ENCODE measurements around the gene MROH2A. TPM values are rescaled to one million over a fixed set of nuclear protein-coding genes. Genes with fewer than 3 reads are reported as not detected.
"Not testable (repeated sequence)": the region's sequence is repeated elsewhere in the genome, so short reads cannot be mapped to it uniquely, and the experiment has no call there.

MROH2A gene
- total RNA-seq, 1 experiment from 2014 or later = not detected

DNA sequence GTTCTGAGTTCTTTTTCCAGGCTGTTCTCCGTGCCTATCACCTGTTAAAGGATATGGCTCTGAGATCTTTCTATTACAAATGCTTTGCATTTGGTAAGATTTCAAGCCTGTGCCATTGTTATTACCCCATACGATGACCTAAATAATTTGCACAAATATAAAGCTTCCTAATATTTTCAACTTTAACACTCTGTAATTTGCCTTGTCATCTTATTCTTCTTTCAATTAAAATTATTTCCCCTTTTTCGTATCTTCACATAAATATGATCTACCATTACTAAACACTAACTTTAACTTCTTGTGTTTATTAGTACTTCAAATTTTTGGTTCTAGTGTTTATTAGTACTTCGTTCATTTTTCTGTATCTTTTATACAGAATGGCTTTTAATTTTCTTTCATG is 93.3 kb downstream of the MROH2A start:
- ChIA-PET POLR2A (no interaction called here), CTCF (interaction anchor here (1.3 kb wide), 1 partner anchor 14 kb away, joined by 3 read pairs; no protein-coding TSS in a partner anchor)
- Mint-ChIP-seq H3K27me3 (ENCODE audit: low read depth) (peaks cover 65% of the 10 kb centered on the region), H3K9me3 (peaks cover 22% of the 10 kb centered on the region), H3K4me3 (no peak overlapping the region), H3K36me3 (peaks cover 11% of the 10 kb centered on the region), H3K4me1 (peaks cover 3% of the 10 kb centered on the region; the same call in 1 of the 2 replicates), H3K27ac (no peak overlapping the region)
- DNase-seq (ENCODE audit: low spot score) (no peak), ATAC-seq (no peak)
- no peak for TF ChIP-seq NR3C1 (CRISPR knock-in tag; conservative IDR thresholded peaks at IDR 0.05; ENCODE audit: low read depth)
- TF ChIP-seq, protein P1, sequence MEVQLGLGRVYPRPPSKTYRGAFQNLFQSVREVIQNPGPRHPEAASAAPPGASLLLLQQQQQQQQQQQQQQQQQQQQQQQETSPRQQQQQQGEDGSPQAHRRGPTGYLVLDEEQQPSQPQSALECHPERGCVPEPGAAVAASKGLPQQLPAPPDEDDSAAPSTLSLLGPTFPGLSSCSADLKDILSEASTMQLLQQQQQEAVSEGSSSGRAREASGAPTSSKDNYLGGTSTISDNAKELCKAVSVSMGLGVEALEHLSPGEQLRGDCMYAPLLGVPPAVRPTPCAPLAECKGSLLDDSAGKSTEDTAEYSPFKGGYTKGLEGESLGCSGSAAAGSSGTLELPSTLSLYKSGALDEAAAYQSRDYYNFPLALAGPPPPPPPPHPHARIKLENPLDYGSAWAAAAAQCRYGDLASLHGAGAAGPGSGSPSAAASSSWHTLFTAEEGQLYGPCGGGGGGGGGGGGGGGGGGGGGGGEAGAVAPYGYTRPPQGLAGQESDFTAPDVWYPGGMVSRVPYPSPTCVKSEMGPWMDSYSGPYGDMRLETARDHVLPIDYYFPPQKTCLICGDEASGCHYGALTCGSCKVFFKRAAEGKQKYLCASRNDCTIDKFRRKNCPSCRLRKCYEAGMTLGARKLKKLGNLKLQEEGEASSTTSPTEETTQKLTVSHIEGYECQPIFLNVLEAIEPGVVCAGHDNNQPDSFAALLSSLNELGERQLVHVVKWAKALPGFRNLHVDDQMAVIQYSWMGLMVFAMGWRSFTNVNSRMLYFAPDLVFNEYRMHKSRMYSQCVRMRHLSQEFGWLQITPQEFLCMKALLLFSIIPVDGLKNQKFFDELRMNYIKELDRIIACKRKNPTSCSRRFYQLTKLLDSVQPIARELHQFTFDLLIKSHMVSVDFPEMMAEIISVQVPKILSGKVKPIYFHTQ (CRISPR knock-in tag; IDR thresholded peaks at IDR 0.05) = no peak
- TF ChIP-seq RORB (CRISPR knock-in tag; IDR thresholded peaks at IDR 0.05) = no peak
- TF ChIP-seq, protein P2, sequence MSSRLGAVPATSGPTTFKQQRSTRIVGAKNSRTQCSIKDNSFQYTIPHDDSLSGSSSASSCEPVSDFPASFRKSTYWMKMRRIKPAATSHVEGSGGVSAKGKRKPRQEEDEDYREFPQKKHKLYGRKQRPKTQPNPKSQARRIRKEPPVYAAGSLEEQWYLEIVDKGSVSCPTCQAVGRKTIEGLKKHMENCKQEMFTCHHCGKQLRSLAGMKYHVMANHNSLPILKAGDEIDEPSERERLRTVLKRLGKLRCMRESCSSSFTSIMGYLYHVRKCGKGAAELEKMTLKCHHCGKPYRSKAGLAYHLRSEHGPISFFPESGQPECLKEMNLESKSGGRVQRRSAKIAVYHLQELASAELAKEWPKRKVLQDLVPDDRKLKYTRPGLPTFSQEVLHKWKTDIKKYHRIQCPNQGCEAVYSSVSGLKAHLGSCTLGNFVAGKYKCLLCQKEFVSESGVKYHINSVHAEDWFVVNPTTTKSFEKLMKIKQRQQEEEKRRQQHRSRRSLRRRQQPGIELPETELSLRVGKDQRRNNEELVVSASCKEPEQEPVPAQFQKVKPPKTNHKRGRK (CRISPR knock-in tag; IDR thresholded peaks at IDR 0.05; ENCODE audit: borderline replicate concordance) = no peak
- TF ChIP-seq MXD4 (CRISPR knock-in tag; IDR thresholded peaks at IDR 0.05; ENCODE audit: borderline replicate concordance) = no peak
- TF ChIP-seq CREB1 (CRISPR knock-in tag; IDR thresholded peaks at IDR 0.05) = no peak
- no peak for TF ChIP-seq TEAD1 (CRISPR knock-in tag; IDR thresholded peaks at IDR 0.05)
- TF ChIP-seq, protein P3, sequence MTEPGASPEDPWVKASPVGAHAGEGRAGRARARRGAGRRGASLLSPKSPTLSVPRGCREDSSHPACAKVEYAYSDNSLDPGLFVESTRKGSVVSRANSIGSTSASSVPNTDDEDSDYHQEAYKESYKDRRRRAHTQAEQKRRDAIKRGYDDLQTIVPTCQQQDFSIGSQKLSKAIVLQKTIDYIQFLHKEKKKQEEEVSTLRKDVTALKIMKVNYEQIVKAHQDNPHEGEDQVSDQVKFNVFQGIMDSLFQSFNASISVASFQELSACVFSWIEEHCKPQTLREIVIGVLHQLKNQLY (CRISPR knock-in tag; IDR thresholded peaks at IDR 0.05) = no peak
- TF ChIP-seq, protein P4, sequence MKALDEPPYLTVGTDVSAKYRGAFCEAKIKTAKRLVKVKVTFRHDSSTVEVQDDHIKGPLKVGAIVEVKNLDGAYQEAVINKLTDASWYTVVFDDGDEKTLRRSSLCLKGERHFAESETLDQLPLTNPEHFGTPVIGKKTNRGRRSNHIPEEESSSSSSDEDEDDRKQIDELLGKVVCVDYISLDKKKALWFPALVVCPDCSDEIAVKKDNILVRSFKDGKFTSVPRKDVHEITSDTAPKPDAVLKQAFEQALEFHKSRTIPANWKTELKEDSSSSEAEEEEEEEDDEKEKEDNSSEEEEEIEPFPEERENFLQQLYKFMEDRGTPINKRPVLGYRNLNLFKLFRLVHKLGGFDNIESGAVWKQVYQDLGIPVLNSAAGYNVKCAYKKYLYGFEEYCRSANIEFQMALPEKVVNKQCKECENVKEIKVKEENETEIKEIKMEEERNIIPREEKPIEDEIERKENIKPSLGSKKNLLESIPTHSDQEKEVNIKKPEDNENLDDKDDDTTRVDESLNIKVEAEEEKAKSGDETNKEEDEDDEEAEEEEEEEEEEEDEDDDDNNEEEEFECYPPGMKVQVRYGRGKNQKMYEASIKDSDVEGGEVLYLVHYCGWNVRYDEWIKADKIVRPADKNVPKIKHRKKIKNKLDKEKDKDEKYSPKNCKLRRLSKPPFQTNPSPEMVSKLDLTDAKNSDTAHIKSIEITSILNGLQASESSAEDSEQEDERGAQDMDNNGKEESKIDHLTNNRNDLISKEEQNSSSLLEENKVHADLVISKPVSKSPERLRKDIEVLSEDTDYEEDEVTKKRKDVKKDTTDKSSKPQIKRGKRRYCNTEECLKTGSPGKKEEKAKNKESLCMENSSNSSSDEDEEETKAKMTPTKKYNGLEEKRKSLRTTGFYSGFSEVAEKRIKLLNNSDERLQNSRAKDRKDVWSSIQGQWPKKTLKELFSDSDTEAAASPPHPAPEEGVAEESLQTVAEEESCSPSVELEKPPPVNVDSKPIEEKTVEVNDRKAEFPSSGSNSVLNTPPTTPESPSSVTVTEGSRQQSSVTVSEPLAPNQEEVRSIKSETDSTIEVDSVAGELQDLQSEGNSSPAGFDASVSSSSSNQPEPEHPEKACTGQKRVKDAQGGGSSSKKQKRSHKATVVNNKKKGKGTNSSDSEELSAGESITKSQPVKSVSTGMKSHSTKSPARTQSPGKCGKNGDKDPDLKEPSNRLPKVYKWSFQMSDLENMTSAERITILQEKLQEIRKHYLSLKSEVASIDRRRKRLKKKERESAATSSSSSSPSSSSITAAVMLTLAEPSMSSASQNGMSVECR (CRISPR knock-in tag; IDR thresholded peaks at IDR 0.05; ENCODE audit: borderline replicate concordance) = no peak
- no peak for TF ChIP-seq ZNF263 (CRISPR knock-in tag; IDR thresholded peaks at IDR 0.05; ENCODE audit: low read depth)
- no peak for TF ChIP-seq GABPB1 (CRISPR knock-in tag; IDR thresholded peaks at IDR 0.05)
- TF ChIP-seq, protein P5, sequence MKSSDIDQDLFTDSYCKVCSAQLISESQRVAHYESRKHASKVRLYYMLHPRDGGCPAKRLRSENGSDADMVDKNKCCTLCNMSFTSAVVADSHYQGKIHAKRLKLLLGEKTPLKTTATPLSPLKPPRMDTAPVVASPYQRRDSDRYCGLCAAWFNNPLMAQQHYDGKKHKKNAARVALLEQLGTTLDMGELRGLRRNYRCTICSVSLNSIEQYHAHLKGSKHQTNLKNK (CRISPR knock-in tag; IDR thresholded peaks at IDR 0.05) = no peak

DNA sequence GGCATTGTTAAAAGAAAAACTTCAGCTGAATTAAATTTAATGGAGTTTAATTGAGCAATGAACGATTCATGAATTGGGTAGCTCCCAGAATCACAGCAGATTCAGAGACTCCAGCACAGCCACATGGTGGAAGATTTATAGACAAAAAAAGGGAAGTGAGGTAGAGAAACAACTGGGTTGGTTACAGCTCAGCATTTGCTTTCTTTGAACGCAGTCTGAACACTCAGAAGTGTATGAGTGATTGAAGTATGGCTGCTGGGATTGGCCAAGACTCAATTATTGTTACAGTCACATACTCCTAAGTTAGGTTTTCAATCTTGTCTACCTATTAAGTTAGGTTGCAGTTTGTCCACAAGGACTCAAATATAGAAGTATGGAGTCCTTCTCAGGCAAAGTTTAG is 94.0 kb downstream of the MROH2A start:
- H3K27ac Mint-ChIP-seq; H3K36me3 Mint-ChIP-seq; ATAC-seq; H3K4me3 Mint-ChIP-seq; POLR2A ChIA-PET; DNase-seq (ENCODE audit: low spot score); H3K4me1 Mint-ChIP-seq: not testable (repeated sequence)
- H3K9me3 Mint-ChIP-seq = peaks cover 23% of the 10 kb centered on the region
- H3K27me3 Mint-ChIP-seq (ENCODE audit: low read depth) = peaks cover 68% of the 10 kb centered on the region
- CTCF ChIA-PET = interaction anchor here (1.3 kb wide), 1 partner anchor 15 kb away, joined by 3 read pairs; no protein-coding TSS in a partner anchor

DNA sequence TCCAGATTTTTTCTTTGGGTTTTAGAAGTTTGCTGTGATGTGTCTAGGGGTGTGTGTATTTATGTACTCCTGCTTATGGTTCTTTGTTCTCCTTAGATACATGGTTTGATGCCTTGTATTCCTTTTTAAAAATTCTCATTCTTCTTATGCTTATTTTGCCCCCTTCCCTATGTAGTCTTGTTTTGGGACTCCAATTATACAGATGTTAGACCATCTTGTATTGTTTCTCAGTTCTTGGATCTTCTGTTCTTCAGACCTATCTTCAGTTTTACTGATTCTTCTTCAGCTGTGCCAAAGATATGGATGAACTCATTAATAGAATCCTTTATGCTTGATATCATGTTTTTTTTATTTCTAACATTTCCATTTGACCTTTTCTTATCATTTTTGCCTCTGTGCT is 104.2 kb downstream of the MROH2A start:
- no peak overlapping the region for H3K4me3 Mint-ChIP-seq
- CTCF ChIA-PET = no interaction called here
- H3K27me3 Mint-ChIP-seq (ENCODE audit: low read depth) = peaks cover 20% of the 10 kb centered on the region
- no peak overlapping the region for H3K27ac Mint-ChIP-seq
- POLR2A ChIA-PET = no interaction called here
- no peaks in the 10 kb centered on the region for H3K4me1 Mint-ChIP-seq
- DNase-seq (ENCODE audit: low spot score) (no peak), ATAC-seq (no peak)
- H3K36me3 Mint-ChIP-seq = peaks cover 5% of the 10 kb centered on the region
- peaks cover 33% of the 10 kb centered on the region for H3K9me3 Mint-ChIP-seq
- TF ChIP-seq, protein P6, sequence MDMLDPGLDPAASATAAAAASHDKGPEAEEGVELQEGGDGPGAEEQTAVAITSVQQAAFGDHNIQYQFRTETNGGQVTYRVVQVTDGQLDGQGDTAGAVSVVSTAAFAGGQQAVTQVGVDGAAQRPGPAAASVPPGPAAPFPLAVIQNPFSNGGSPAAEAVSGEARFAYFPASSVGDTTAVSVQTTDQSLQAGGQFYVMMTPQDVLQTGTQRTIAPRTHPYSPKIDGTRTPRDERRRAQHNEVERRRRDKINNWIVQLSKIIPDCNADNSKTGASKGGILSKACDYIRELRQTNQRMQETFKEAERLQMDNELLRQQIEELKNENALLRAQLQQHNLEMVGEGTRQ (CRISPR knock-in tag; IDR thresholded peaks at IDR 0.05) = no peak
- TF ChIP-seq NR2C2 (CRISPR knock-in tag; IDR thresholded peaks at IDR 0.05) (no peak), CREB1 (CRISPR knock-in tag; IDR thresholded peaks at IDR 0.05) (no peak), ESRRA (CRISPR knock-in tag; IDR thresholded peaks at IDR 0.05; ENCODE audit: borderline replicate concordance) (no peak), ATF1 (CRISPR knock-in tag; IDR thresholded peaks at IDR 0.05) (no peak), SMAD4 (CRISPR knock-in tag; IDR thresholded peaks at IDR 0.05) (no peak), ZNF423 (CRISPR knock-in tag; IDR thresholded peaks at IDR 0.05) (no peak)
- TF ChIP-seq, protein P7, sequence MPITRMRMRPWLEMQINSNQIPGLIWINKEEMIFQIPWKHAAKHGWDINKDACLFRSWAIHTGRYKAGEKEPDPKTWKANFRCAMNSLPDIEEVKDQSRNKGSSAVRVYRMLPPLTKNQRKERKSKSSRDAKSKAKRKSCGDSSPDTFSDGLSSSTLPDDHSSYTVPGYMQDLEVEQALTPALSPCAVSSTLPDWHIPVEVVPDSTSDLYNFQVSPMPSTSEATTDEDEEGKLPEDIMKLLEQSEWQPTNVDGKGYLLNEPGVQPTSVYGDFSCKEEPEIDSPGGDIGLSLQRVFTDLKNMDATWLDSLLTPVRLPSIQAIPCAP (CRISPR knock-in tag; IDR thresholded peaks at IDR 0.05) = no peak
- TF ChIP-seq, protein P8, sequence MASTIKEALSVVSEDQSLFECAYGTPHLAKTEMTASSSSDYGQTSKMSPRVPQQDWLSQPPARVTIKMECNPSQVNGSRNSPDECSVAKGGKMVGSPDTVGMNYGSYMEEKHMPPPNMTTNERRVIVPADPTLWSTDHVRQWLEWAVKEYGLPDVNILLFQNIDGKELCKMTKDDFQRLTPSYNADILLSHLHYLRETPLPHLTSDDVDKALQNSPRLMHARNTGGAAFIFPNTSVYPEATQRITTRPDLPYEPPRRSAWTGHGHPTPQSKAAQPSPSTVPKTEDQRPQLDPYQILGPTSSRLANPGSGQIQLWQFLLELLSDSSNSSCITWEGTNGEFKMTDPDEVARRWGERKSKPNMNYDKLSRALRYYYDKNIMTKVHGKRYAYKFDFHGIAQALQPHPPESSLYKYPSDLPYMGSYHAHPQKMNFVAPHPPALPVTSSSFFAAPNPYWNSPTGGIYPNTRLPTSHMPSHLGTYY (CRISPR knock-in tag; IDR thresholded peaks at IDR 0.05) = no peak
